SU-DHL-6 (cell line): Measurements from ENCODE around the gene CTNND2.

Source experiments
- H2AFZ ChIP-seq: fragments of 200-600 bp; sonication (generic); 2 replicates; pipeline ENCODE4 v1.6.1; 2014; ENCODE audit warnings: low read depth, mild to moderate bottlenecking, moderate library complexity, mixed read lengths, antibody characterized with exemption, low read length; ENCODE audit not compliant: severe bottlenecking
- H3F3A ChIP-seq: fragments of 200-600 bp; shearing (Covaris generic); 2 replicates; pipeline ENCODE4 v1.6.0; 2016; ENCODE audit warnings: antibody characterized with exemption, mild to moderate bottlenecking; ENCODE audit not compliant: insufficient read depth
- H3K27ac ChIP-seq: fragments of 200-600 bp; sonication (generic); 2 replicates; pipeline ENCODE4 v1.5.1; 2016; ENCODE audit warnings: low read depth, mild to moderate bottlenecking, low read length, moderate library complexity, mixed read lengths
- H3K27me3 ChIP-seq: fragments of 200-600 bp; sonication (generic), shearing (Covaris generic); 2 replicates; pipeline ENCODE4 v1.6.0; 2014; ENCODE audit warnings: mild to moderate bottlenecking, low read length
- H3K36me3 ChIP-seq: fragments of 200-600 bp; sonication (generic); 2 replicates; pipeline ENCODE4 v1.6.1; 2014; ENCODE audit warnings: mild to moderate bottlenecking, low read length, mixed read lengths
- H3K4me2 ChIP-seq: fragments of 300-600, 200-600 bp; shearing (Covaris generic), sonication (generic); 2 replicates; pipeline ENCODE4 v1.6.0; 2014; ENCODE audit warnings: low read length, low read depth, mild to moderate bottlenecking; ENCODE audit not compliant: poor library complexity, severe bottlenecking
- H3K4me3 ChIP-seq: fragments of 200-600 bp; sonication (generic); 2 replicates; pipeline ENCODE4 v1.5.1; 2014; ENCODE audit warnings: antibody characterized with exemption, low read length, mild to moderate bottlenecking, mixed read lengths; ENCODE audit not compliant: insufficient read depth, poor library complexity, severe bottlenecking
- H3K79me2 ChIP-seq: fragments of 200-600 bp; sonication (generic); 2 replicates; pipeline ENCODE4 v1.6.1; 2014; ENCODE audit warnings: mild to moderate bottlenecking, low read length, moderate library complexity; ENCODE audit not compliant: insufficient read depth
- H3K9ac ChIP-seq: fragments of 200-600 bp; sonication (generic); 2 replicates; pipeline ENCODE4 v1.7.0; 2014; ENCODE audit warnings: mild to moderate bottlenecking, low read length
- H3K9me2 ChIP-seq: fragments of 200-600 bp; sonication (generic); replicated peaks from 2 replicates; pipeline ENCODE4 v1.6.1; 2014; ENCODE audit warnings: low read length; ENCODE audit not compliant: insufficient read depth
- H3K9me3 ChIP-seq: fragments of 200-600 bp; sonication (generic); 2 replicates; pipeline ENCODE4 v1.6.1; 2014; ENCODE audit warnings: low read length, mixed read lengths; ENCODE audit not compliant: insufficient read depth
- H4K20me1 ChIP-seq: fragments of 200-600 bp; sonication (generic); 2 replicates; pipeline ENCODE4 v1.6.1; 2014; ENCODE audit warnings: low read depth, mild to moderate bottlenecking, antibody characterized with exemption, low read length, moderate library complexity, mixed read lengths
- EZH2phosphoT487 ChIP-seq: fragments of 200-600 bp; sonication (generic), shearing (Covaris generic); conservative IDR thresholded peaks from 2 replicates; pipeline ENCODE4 v1.6.1; 2018; ENCODE audit warnings: mild to moderate bottlenecking, antibody characterized with exemption, low read length, moderate library complexity, mixed read lengths
- TF ChIP-seq, protein P1 (sequence below): fragments of 200-600 bp; sonication (generic); IDR thresholded peaks from one replicate; pipeline ENCODE4 v1.5.1; 2017; ENCODE audit warnings: antibody characterized with exemption, mild to moderate bottlenecking, low read length, moderate library complexity; ENCODE audit not compliant: insufficient read depth, poor library complexity, severe bottlenecking

The CTNND2 gene

DNA sequence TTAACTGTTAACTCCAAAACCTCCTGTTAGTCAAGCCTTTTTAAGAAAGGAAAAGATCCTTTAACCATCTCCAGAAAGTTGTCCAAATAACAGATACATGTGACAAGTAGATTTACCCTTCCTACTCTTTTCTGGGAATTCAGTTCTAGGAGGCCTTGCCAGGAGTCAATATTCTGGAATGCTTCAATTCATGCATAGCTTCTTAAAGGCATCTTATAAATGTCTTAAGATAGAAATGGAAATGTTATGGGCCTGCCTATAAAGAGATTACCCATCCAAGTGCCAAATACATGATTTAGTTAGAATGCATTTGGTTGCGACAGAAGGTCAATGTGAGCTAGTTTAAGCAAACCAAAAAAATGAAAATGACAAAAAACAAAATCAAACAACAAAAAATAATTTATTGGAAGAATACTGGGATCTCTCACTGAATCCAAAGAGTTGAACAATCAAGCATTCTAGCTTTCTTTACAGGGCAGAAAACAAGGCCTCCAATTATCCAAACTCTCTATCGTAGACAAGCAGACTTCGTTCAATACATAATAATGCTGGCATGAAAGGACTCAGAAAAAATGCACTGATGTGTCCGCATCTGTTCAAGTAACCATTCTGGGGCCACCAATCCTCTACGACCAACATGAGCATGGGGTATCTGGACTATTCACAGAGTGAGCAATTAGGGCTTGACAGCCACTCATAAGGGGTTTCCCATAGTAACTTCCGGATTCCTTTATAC lies 188.6 kb downstream of the CTNND2 start:
- Histone ChIP-seq H3K9me3 (no peaks in the 10 kb centered on the region), H2AFZ (no peak overlapping the region), H3F3A (no peaks in the 10 kb centered on the region), H3K9ac (no peak overlapping the region), H4K20me1 (no peaks in the 10 kb centered on the region), H3K79me2 (no peaks in the 10 kb centered on the region), H3K36me3 (no peaks in the 10 kb centered on the region), H3K4me2 (no peak overlapping the region), H3K4me3 (no peak overlapping the region), H3K27me3 (no peaks in the 10 kb centered on the region), H3K9me2 (no peaks in the 10 kb centered on the region), H3K27ac (no peak overlapping the region)
- no peak for TF ChIP-seq EZH2phosphoT487
- TF ChIP-seq, protein P1, sequence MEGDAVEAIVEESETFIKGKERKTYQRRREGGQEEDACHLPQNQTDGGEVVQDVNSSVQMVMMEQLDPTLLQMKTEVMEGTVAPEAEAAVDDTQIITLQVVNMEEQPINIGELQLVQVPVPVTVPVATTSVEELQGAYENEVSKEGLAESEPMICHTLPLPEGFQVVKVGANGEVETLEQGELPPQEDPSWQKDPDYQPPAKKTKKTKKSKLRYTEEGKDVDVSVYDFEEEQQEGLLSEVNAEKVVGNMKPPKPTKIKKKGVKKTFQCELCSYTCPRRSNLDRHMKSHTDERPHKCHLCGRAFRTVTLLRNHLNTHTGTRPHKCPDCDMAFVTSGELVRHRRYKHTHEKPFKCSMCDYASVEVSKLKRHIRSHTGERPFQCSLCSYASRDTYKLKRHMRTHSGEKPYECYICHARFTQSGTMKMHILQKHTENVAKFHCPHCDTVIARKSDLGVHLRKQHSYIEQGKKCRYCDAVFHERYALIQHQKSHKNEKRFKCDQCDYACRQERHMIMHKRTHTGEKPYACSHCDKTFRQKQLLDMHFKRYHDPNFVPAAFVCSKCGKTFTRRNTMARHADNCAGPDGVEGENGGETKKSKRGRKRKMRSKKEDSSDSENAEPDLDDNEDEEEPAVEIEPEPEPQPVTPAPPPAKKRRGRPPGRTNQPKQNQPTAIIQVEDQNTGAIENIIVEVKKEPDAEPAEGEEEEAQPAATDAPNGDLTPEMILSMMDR: no peak

DNA sequence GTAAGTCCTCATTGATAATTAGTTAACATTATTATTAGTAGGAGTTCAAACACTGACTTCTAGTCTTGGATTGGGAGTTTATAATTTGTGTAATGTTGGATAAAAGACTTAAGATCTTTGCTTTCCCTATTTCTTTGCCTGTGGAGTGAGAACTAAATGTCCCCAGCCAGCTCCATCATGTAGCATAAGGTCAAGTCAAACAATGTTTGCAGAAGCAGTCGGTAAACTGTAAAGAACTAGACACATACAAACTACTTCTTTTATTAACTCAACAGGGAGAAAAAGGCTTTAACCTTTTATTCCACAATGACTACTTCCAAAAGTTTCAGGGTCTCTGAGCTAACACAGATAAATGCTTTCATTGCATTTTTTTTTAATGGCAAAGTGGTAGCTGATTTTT lies 192.3 kb downstream of the CTNND2 start:
- Histone ChIP-seq H3K27ac (no peak overlapping the region), H3K4me2 (no peak overlapping the region), H3K79me2 (no peaks in the 10 kb centered on the region), H3K36me3 (no peaks in the 10 kb centered on the region), H3K4me3 (no peak overlapping the region), H3F3A (no peaks in the 10 kb centered on the region), H3K9me2 (no peaks in the 10 kb centered on the region), H4K20me1 (no peaks in the 10 kb centered on the region), H3K9ac (no peak overlapping the region), H3K27me3 (no peaks in the 10 kb centered on the region), H2AFZ (no peak overlapping the region), H3K9me3 (no peaks in the 10 kb centered on the region)
- no peak for TF ChIP-seq EZH2phosphoT487
- TF ChIP-seq, protein P1: no peak

DNA sequence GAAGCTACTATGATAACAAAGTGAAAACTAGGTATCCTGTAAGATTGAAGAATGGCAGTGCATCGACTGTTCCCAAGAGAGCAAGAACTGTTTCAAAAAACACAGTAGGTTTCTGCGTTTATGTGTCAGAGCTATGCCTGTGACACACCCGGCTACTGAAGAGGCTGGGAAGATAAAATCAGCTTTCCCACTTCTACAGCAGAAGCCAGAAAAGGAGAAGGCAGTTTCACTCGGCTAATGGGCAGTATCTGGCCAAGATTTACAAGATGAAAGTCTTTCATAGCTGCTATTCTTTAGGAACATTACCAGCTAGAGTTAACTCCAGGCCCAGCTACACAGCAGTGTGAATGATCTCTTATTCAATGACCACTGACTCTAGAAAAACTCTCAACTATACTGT lies 195.2 kb downstream of the CTNND2 start:
- no peak overlapping the region for H3K4me2 ChIP-seq
- no peak overlapping the region for H3K27ac ChIP-seq
- no peak overlapping the region for H3K9ac ChIP-seq
- no peak for TF ChIP-seq EZH2phosphoT487
- TF ChIP-seq, protein P1: no peak
- no peaks in the 10 kb centered on the region for H3K27me3 ChIP-seq
- no peak overlapping the region for H2AFZ ChIP-seq
- no peak overlapping the region for H3K4me3 ChIP-seq
- H3K9me3 ChIP-seq: no peaks in the 10 kb centered on the region
- H3K79me2 ChIP-seq: no peaks in the 10 kb centered on the region
- no peaks in the 10 kb centered on the region for H3F3A ChIP-seq
- H4K20me1 ChIP-seq: no peaks in the 10 kb centered on the region
- H3K36me3 ChIP-seq: no peaks in the 10 kb centered on the region
- H3K9me2 ChIP-seq: no peaks in the 10 kb centered on the region
